ENCODE results near the gene REX1BD.

REX1BD gene

GRCh38 chr19:18612051-18612771 lies 23.6 kb downstream of the REX1BD start:
- H3K27me3 Mint-ChIP-seq = peaks cover 80% of the 10 kb centered on the region
- no peaks in the 10 kb centered on the region for H3K9me3 Mint-ChIP-seq
- peaks cover 15% of the 10 kb centered on the region for H3K4me1 Mint-ChIP-seq
- ATAC-seq = no peak
- no peak for DNase-seq
- no peak overlapping the region for H3K27ac Mint-ChIP-seq
- H3K36me3 Mint-ChIP-seq (ENCODE audit: low read depth) = no peaks in the 10 kb centered on the region
- H3K4me3 Mint-ChIP-seq = peak overlapping the region; percentile 56

DNA sequence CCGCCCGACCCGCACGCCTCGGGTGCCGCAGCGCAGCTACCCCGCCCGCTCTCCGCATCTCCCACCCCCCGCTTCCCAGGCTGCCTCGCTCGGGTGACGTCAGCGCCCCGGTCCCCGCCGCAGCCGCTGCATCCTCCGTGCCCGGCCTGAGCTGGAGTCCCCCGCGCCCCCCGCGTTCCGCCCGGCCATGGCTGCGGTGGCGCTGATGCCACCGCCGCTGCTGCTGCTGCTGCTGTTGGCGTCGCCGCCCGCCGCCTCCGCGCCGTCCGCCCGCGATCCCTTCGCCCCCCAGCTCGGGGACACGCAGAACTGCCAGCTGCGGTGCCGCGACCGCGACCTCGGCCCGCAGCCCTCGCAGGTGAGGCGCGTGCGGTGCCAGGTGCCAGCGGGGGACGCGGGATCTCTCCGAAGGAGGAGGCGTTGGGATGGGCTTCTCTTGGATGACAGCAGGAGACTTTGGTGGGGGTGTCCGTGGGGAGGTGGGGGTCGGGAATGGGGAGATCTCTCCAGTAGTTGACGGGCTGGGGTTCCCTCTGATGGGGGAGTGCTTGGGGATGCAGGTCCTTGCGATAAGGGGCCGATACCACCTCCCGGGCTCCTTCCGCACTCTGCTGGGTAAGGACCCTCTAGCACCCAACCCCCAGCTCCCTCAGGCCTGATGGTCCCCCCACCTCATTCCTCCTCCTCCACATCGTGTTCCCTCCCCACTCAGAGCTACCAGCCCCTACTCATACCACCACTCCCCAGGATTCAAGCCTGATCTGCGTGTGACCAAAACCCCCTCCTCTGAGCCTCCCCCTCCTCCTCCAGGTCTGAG lies 24.4 kb downstream of the REX1BD start, which contains the start of gene TMEM59L:
TSS of gene TMEM59L (plus strand) at position 99 of the 817 bp plus-strand sequence. CDS start at position 188, 89 bp downstream.
- DNase-seq (peak; percentile 35), ATAC-seq (no peak)
- H3K9me3 Mint-ChIP-seq = no peaks in the 10 kb centered on the region
- no peaks in the 10 kb centered on the region for H3K36me3 Mint-ChIP-seq (ENCODE audit: low read depth)
- H3K27ac Mint-ChIP-seq = no peak within 1 kb of the TSS
- H3K4me3 Mint-ChIP-seq = peak within 1 kb of the TSS; percentile 56
- H3K4me1 Mint-ChIP-seq = peaks cover 15% of the 10 kb centered on the region
- peaks cover 77% of the 10 kb centered on the region for H3K27me3 Mint-ChIP-seq

DNA sequence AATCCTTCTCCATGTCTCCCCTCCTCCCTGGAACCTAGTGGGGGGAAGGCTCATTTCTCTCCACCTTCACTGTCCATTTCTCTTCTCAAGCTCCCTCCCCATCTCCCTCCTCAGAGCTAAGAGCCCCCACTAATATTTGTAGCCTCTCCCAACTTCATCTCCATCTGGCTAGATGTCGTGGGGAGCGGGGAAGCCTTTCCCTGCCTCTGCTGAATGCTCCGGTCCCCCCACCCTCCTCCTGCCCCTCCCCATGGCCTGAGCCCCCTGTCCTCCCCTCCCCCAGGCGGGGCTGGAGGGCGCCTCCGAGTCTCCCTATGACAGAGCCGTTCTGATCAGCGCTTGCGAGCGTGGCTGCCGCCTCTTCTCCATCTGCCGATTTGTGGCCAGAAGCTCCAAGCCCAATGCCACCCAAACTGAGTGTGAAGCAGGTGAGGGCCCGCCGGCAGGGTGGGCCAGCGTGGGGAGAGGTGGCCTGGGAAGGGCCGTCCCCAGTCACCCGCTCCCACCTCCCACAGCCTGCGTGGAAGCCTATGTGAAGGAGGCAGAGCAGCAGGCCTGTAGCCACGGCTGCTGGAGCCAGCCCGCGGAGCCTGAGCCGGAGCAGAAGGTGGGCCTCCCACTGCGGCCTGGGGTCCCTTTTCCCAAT lies 25.1 kb downstream of the REX1BD start:
- Mint-ChIP-seq H3K4me1 (peaks cover 15% of the 10 kb centered on the region), H3K36me3 (ENCODE audit: low read depth) (no peaks in the 10 kb centered on the region), H3K27me3 (peaks cover 70% of the 10 kb centered on the region), H3K27ac (no peak overlapping the region), H3K9me3 (no peaks in the 10 kb centered on the region), H3K4me3 (peak overlapping the region; percentile 24)
- ATAC-seq = no peak
- no peak for DNase-seq

- Mint-ChIP-seq H3K9me3 (no peaks in the 10 kb centered on the region), H3K4me3 (no peak overlapping the region), H3K27ac (no peak overlapping the region), H3K4me1 (peaks cover 14% of the 10 kb centered on the region), H3K36me3 (ENCODE audit: low read depth) (no peaks in the 10 kb centered on the region), H3K27me3 (peaks cover 54% of the 10 kb centered on the region)
- ATAC-seq (no peak), DNase-seq (no peak)
These were observed 27.4 kb downstream of the REX1BD start for GRCh38 chr19:18616023-18616422.

- no peak overlapping the region for H3K4me3 Mint-ChIP-seq
- no peaks in the 10 kb centered on the region for H3K36me3 Mint-ChIP-seq (ENCODE audit: low read depth)
- H3K9me3 Mint-ChIP-seq = no peaks in the 10 kb centered on the region
- H3K27ac Mint-ChIP-seq = no peak overlapping the region
- peaks cover 4% of the 10 kb centered on the region for H3K4me1 Mint-ChIP-seq
- peaks cover 45% of the 10 kb centered on the region for H3K27me3 Mint-ChIP-seq
- no peak for DNase-seq
- ATAC-seq = no peak
These were observed 29.0 kb downstream of the REX1BD start for GRCh38 chr19:18617562-18617961.

GRCh38 chr19:18618236-18618635 lies 29.6 kb downstream of the REX1BD start:
- no peak for ATAC-seq
- H3K27ac Mint-ChIP-seq = no peak overlapping the region
- no peaks in the 10 kb centered on the region for H3K36me3 Mint-ChIP-seq (ENCODE audit: low read depth)
- no peak for DNase-seq
- H3K4me3 Mint-ChIP-seq = no peak overlapping the region
- no peaks in the 10 kb centered on the region for H3K9me3 Mint-ChIP-seq
- peaks cover 45% of the 10 kb centered on the region for H3K27me3 Mint-ChIP-seq
- peaks cover 3% of the 10 kb centered on the region for H3K4me1 Mint-ChIP-seq

DNA sequence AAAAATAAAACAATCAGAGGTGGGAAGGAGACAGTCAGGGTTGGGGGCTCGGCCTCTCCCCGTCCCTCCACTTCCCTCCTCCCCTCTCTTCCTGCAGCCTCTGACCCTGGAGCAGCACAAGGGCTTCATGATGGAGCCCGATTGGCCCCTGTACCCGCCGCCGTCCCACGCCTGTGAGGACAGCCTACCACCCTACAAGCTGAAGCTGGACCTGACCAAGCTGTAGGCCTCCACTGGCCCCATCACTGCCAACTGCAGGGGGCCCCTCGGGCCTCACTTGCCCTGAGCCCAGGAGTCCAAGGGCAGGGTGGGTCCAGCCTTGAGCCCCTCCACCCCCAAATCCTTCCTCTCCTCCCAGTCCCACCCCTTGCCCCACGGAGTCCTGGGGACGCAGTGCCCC lies 31.7 kb downstream of the REX1BD start:
- Mint-ChIP-seq H3K4me3 (no peak overlapping the region), H3K27me3 (peaks cover 26% of the 10 kb centered on the region), H3K9me3 (no peaks in the 10 kb centered on the region), H3K36me3 (ENCODE audit: low read depth) (no peaks in the 10 kb centered on the region), H3K4me1 (no peaks in the 10 kb centered on the region), H3K27ac (no peak overlapping the region)
- no peak for ATAC-seq
- DNase-seq = no peak

- no peaks in the 10 kb centered on the region for H3K9me3 Mint-ChIP-seq
- no peak for DNase-seq
- no peak overlapping the region for H3K4me3 Mint-ChIP-seq
- ATAC-seq = no peak
- no peaks in the 10 kb centered on the region for H3K36me3 Mint-ChIP-seq (ENCODE audit: low read depth)
- H3K4me1 Mint-ChIP-seq = no peaks in the 10 kb centered on the region
- peaks cover 20% of the 10 kb centered on the region for H3K27me3 Mint-ChIP-seq
- H3K27ac Mint-ChIP-seq = no peak overlapping the region
These were observed 32.3 kb downstream of the REX1BD start for GRCh38 chr19:18620902-18621301.

DNA sequence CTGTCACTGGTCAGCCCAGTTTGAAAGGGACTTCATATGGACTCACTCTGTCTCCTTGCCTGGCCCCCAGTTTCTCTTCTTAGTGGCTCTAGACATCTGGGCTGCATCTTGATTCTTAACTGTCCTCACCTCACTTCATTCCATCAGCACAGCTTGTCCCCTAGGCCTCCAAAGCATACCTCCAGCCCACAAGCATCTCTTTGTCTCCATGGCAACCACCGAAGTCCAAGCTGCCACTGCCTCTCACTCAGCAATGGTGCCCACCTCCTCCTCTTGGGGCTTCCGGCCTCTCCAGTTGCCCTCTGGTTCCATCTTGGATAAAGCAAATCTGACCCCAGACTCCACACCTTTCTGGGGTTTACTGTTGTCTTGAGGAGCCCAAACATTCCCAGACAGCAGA lies 38.3 kb downstream of the REX1BD start:
- DNase-seq (no peak), ATAC-seq (no peak)
- Mint-ChIP-seq H3K27me3 (peaks cover 5% of the 10 kb centered on the region), H3K9me3 (no peaks in the 10 kb centered on the region), H3K36me3 (ENCODE audit: low read depth) (no peaks in the 10 kb centered on the region), H3K4me1 (no peaks in the 10 kb centered on the region), H3K4me3 (no peak overlapping the region), H3K27ac (no peak overlapping the region)

- Mint-ChIP-seq H3K27ac (peak overlapping the region; percentile 46), H3K4me3 (no peak overlapping the region), H3K9me3 (no peaks in the 10 kb centered on the region), H3K27me3 (no peaks in the 10 kb centered on the region), H3K4me1 (no peaks in the 10 kb centered on the region), H3K36me3 (ENCODE audit: low read depth) (no peaks in the 10 kb centered on the region)
- ATAC-seq (no peak), DNase-seq (no peak)
These were observed 40.8 kb downstream of the REX1BD start for GRCh38 chr19:18629166-18630088.

DNA sequence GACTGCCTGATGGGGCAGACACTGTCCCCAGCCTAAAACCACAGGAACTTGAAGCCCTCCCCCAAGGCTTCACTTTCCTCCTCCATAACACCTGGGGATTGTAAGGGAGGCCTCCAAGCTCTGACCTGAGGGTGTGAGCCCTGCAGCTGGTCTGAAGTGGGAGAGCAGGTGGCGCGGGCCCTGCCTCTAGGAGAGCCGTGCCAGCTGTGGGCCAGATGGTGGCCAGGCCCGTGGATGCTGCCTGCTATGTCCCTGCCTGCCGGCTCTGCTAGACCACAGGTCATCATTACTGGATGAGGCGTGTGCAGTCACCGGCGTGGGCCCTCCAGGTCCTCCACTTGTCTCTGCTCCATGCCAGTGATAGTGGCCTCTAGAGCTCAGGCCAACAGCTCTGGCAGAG lies 44.7 kb downstream of the REX1BD start:
- DNase-seq = no peak
- no peaks in the 10 kb centered on the region for H3K9me3 Mint-ChIP-seq
- no peak overlapping the region for H3K4me3 Mint-ChIP-seq

GRCh38 chr19:18634612-18635297 lies 46.2 kb downstream of the REX1BD start:
- H3K27ac Mint-ChIP-seq = no peak overlapping the region
- H3K27me3 Mint-ChIP-seq = peaks cover 2% of the 10 kb centered on the region
- H3K9me3 Mint-ChIP-seq = no peaks in the 10 kb centered on the region
- ATAC-seq (no peak), DNase-seq (no peak)
- peaks cover 19% of the 10 kb centered on the region for H3K4me1 Mint-ChIP-seq
- H3K4me3 Mint-ChIP-seq = no peak overlapping the region
- no peaks in the 10 kb centered on the region for H3K36me3 Mint-ChIP-seq (ENCODE audit: low read depth)

More for the DNA sequence above, 44.7 kb downstream of the REX1BD start:
- peaks cover 18% of the 10 kb centered on the region for H3K4me1 Mint-ChIP-seq
- no peak for ATAC-seq
- no peaks in the 10 kb centered on the region for H3K36me3 Mint-ChIP-seq (ENCODE audit: low read depth)
- peaks cover 2% of the 10 kb centered on the region for H3K27me3 Mint-ChIP-seq
- no peak overlapping the region for H3K27ac Mint-ChIP-seq

GRCh38 chr19:18635831-18636182 lies 47.2 kb downstream of the REX1BD start:
- peaks cover 2% of the 10 kb centered on the region for H3K27me3 Mint-ChIP-seq
- ATAC-seq (no peak), DNase-seq (no peak)
- no peaks in the 10 kb centered on the region for H3K36me3 Mint-ChIP-seq (ENCODE audit: low read depth)
- H3K27ac Mint-ChIP-seq = no peak overlapping the region
- no peaks in the 10 kb centered on the region for H3K9me3 Mint-ChIP-seq
- H3K4me1 Mint-ChIP-seq = peaks cover 19% of the 10 kb centered on the region
- H3K4me3 Mint-ChIP-seq = peak overlapping the region; percentile 85
